K562 (cell line): ENCODE measurements around the gene RNF113A. TPM values are rescaled to one million over a fixed set of nuclear protein-coding genes. Genes with fewer than 3 reads are reported as not detected.
A peak's percentile ranks its signal among the peaks of the same experiment; 100 is the strongest.
"Not testable (repeated sequence)": the region's sequence is repeated elsewhere in the genome, so short reads cannot be mapped to it uniquely, and the experiment has no call there.

Source experiments
- ATAC-seq: fragments of 200-7000 bp; cut with Tn5 transposase; 3 replicates; pipeline ENCODE4 v1.9.1; 2020; ENCODE audit warnings: moderate library complexity
- BruUV-seq: library from RNA; stranded (reverse); fragments of 400-500 nt; replicated peaks from 2 replicates; lab custom pipeline; 2021; lab: Mats Ljungman, UMichigan
- CTCF ChIA-PET: fragments of 300-600 bp; formaldehyde crosslinking; extraction: SDS; loops from one replicate; lab custom pipeline; 2021; ENCODE audit warnings: low intra/inter-chr PET ratio; lab: Yijun Ruan, JAX
- POLR2A ChIA-PET: fragments of 300-600, 350-650 bp; sonication (Branson Sonifier 250); formaldehyde crosslinking; extraction: SDS; loops from one replicate; lab custom pipeline; 2021; ENCODE audit warnings: antibody characterized with exemption, inconsistent platforms; lab: Yijun Ruan, JAX
- DNase-seq, 4 experiments: peaks; one replicate each; pipeline versions ENCODE4 v3.0.0 to v3.0.0-alpha.2; 2011 to 2018; ENCODE audit warnings: low spot score in 3 of 4, mixed read lengths in 3 of 4; ENCODE audit errors: extremely low read depth in 1 of 4
- FAIRE-seq: peaks from 2 replicates; lab custom pipeline; 2011; peaks lifted over from hg19 to GRCh38; lab: Jason Lieb, UNC
- H2AFZ ChIP-seq: 2 replicates; pipeline ENCODE4 v1.6.0; 2011; ENCODE audit warnings: low read depth, low read length, control low read depth, inconsistent platforms
- H3K27ac ChIP-seq: fragments of 200-600 bp; 3 replicates; pipeline ENCODE4 v1.8.0; 2011; ENCODE audit warnings: low read depth, mild to moderate bottlenecking, control low read depth, inconsistent platforms, low read length, moderate library complexity, mixed read lengths; ENCODE audit errors: extremely low read depth
- H3K27me3 ChIP-seq, 2 experiments: fragments of 300-600 bp in 1 of 2; 2 replicates in 1 of 2; 3 replicates in 1 of 2; pipeline versions ENCODE4 v1.6.0 to v1.8.0; 2011; ENCODE audit warnings: inconsistent platforms in 2 of 2, low read length in 2 of 2, mild to moderate bottlenecking in 1 of 2, mixed read lengths in 1 of 2, moderate library complexity in 1 of 2; ENCODE audit not compliant: control insufficient read depth in 2 of 2, insufficient read depth in 2 of 2
- H3K36me3 ChIP-seq: fragments of 300-600 bp; 3 replicates; pipeline ENCODE4 v1.8.0; 2011; ENCODE audit warnings: mild to moderate bottlenecking, low read length, inconsistent platforms; ENCODE audit not compliant: control insufficient read depth, insufficient read depth
- H3K4me1 ChIP-seq, 2 experiments: fragments of 200-600 bp in 1 of 2; replicated peaks in 1 of 2; 2 replicates in 1 of 2; 3 replicates in 1 of 2; pipeline versions ENCODE4 v1.5.1 to v1.8.0; 2011; ENCODE audit warnings: inconsistent platforms in 2 of 2, low read length in 2 of 2, mild to moderate bottlenecking in 1 of 2, mixed read lengths in 1 of 2, moderate library complexity in 1 of 2; ENCODE audit not compliant: control insufficient read depth in 2 of 2, insufficient read depth in 2 of 2
- H3K4me2 ChIP-seq: 2 replicates; pipeline ENCODE4 v1.6.1; 2011; ENCODE audit warnings: low read length, control low read depth, inconsistent platforms, mixed read lengths; ENCODE audit not compliant: insufficient read depth
- H3K4me3 ChIP-seq: fragments of 200-600 bp; sonication (generic), shearing (Covaris generic); 2 replicates; pipeline ENCODE4 v1.5.1; 2016; ENCODE audit warnings: control low read depth, inconsistent platforms
- H3K79me2 ChIP-seq: fragments of 200-600 bp; 3 replicates; pipeline ENCODE4 v1.8.0; 2011; ENCODE audit warnings: low read length, inconsistent platforms; ENCODE audit not compliant: control insufficient read depth, insufficient read depth
- H3K9ac ChIP-seq, 2 experiments: 2 replicates each; pipeline versions ENCODE4 v1.6.0 to v1.6.1; 2011; ENCODE audit warnings: low read depth in 2 of 2, low read length in 2 of 2, control low read depth in 1 of 2, inconsistent platforms in 1 of 2, mild to moderate bottlenecking in 1 of 2, mixed read lengths in 1 of 2; ENCODE audit not compliant: insufficient read depth in 1 of 2
- H3K9me1 ChIP-seq: one replicate; pipeline ENCODE4 v1.6.0; 2011; ENCODE audit warnings: inconsistent platforms, mild to moderate bottlenecking, low read length, moderate library complexity; ENCODE audit not compliant: control insufficient read depth, insufficient read depth
- H3K9me3 ChIP-seq: replicated peaks from 2 replicates; pipeline ENCODE4 v1.5.1; 2011; ENCODE audit warnings: low read depth, low read length, inconsistent platforms; ENCODE audit not compliant: control insufficient read depth, insufficient read depth
- H4K20me1 ChIP-seq: replicated peaks from 2 replicates; pipeline ENCODE4 v1.6.1; 2011; ENCODE audit warnings: low read length, inconsistent platforms, mixed read lengths; ENCODE audit not compliant: control insufficient read depth, insufficient read depth
- CGGBP1 ChIP-seq: fragments of 250-450 bp; sonication (Bioruptor Pico); IDR thresholded peaks from 2 replicates; pipeline ENCODE4 v1.9.0; 2021; ENCODE audit warnings: mild to moderate bottlenecking
- KDM5B ChIP-seq: fragments of 200-600 bp; sonication (generic); IDR thresholded peaks from 2 replicates; pipeline ENCODE4 v1.6.1; 2012; ENCODE audit warnings: low read depth, mild to moderate bottlenecking, moderate library complexity, low read length, control low read depth, inconsistent platforms; ENCODE audit not compliant: insufficient replicate concordance
- NFYB ChIP-seq: IDR thresholded peaks from 2 replicates; pipeline ENCODE4 v1.6.1; 2011; ENCODE audit warnings: mild to moderate bottlenecking, moderate library complexity; ENCODE audit not compliant: insufficient read length; ENCODE audit errors: extremely low read depth
- SOX6 ChIP-seq: fragments of 450-650 bp; IDR thresholded peaks from 2 replicates; pipeline ENCODE4 v1.6.1; 2014; ENCODE audit warnings: mild to moderate bottlenecking
- SRSF3 ChIP-seq: fragments of 200-400 bp; formaldehyde crosslinking; IDR thresholded peaks from 2 replicates; pipeline ENCODE4 v1.6.1; 2016; ENCODE audit warnings: mild to moderate bottlenecking, low read length, moderate library complexity; ENCODE audit not compliant: insufficient read depth
- ZNF592 ChIP-seq: fragments of 450-650 bp; IDR thresholded peaks from 2 replicates; pipeline ENCODE4 v1.6.1; 2017; ENCODE audit warnings: antibody characterized with exemption, mild to moderate bottlenecking
- ZNF668 ChIP-seq: fragments of 250-450 bp; sonication (Bioruptor Pico); IDR thresholded peaks from 2 replicates; pipeline ENCODE4 v1.8.0; 2022; ENCODE audit warnings: mild to moderate bottlenecking, inconsistent platforms
- ZNF696 ChIP-seq: fragments of 250-450 bp; sonication (Bioruptor Pico); conservative IDR thresholded peaks from 2 replicates; pipeline ENCODE4 v1.4.0; 2020; ENCODE audit warnings: mild to moderate bottlenecking, moderate library complexity
- WGBS: fragments of 100-300 bp; shearing (Covaris generic); methylation state at CpG from one replicate; pipeline ENCODE4 v1.1.6; 2016; ENCODE audit warnings: low coverage, mixed read lengths; ENCODE audit not compliant: insufficient coverage; ENCODE audit errors: missing lambda C conversion rate; 5-methylcytosine and 5-hydroxymethylcytosine counted together
- in situ Hi-C: fragments of 300-500 bp; cut with MboI; formaldehyde crosslinking; loops from 4 replicates; pipeline ENCODE4 v1.15.0; 2018; ENCODE audit warnings: inconsistent platforms, mixed read lengths
- intact Hi-C: fragments of 100-400 bp; cut with micrococcal nuclease; formaldehyde crosslinking; loops from 2 replicates; pipeline ENCODE4 v1.14.2; 2022
- polyA plus RNA-seq, 8 experiments: library from polyadenylated mRNA; depleted of rRNA in 4 of 8; stranded (reverse) in 5 of 8; unstranded in 3 of 8; fragments of >200 nt; fragmentation: Nextera tagmentation in 2 of 8; fragmentation: Illumina TruSeq in 1 of 8; extraction: Ambion mirVana in 2 of 8; extraction: Trizol in 1 of 8; gene quantifications; 2 replicates each; pipeline versions ENCODE4 v1.2.1 to v1.2.3, GENCODE V29; 2011 to 2014; ENCODE audit warnings: inconsistent platforms in 1 of 8, missing spikeins in 1 of 8
- total RNA-seq, 7 experiments: library from RNA; depleted of rRNA in 6 of 7; stranded (reverse); fragments of >200 nt in 6 of 7; fragmentation: Illumina TruSeq in 2 of 7; extraction: Trizol in 2 of 7; gene quantifications; 2 replicates each; pipeline versions ENCODE4 v1.2.1 to v1.2.3, GENCODE V29; 2011 to 2021; ENCODE audit warnings: low replicate concordance in 1 of 7

The RNF113A gene
- total and polyA plus RNA-seq, 9 of the 15 experiments (the other 6 are each of a cell fraction or from before 2014, with no cell fraction given): 21.2 to 38.4 (median 28.1) TPM

DNA sequence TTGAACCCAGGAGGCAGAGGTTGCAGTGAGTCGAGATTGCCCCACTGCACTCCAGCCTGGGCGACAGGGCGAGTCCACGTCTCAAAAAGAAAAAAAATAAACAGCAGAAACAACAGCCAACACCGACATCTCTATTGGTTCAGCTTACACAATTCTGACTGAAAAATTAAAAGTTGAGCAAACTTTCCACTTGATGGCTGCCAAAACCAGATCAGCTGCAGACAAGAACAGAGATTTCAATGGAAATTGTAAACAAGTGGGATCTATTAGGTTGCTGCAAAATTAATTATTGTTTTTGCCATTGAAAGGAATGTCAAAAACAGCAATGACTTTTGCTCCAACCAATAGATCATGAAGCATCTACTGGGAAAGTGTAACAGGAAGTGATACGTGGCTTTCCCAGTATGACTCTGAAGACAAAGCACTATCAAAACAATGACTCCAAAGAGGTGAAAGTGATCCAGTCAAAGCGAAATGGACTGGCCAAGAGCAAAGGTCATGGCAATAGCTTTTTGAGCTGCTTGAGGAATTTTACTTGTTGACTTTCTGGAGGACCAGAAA lies 45.1 kb downstream of the RNF113A start:
- H3K4me1 ChIP-seq: no peaks in the 10 kb centered on the region
- H3K27me3 ChIP-seq: no peaks in the 10 kb centered on the region
- intact Hi-C loops: no loop called here
- no peak overlapping the region for H3K4me2 ChIP-seq
- FAIRE-seq: no peak
- 0 out of 2 replicates have a peak, but pooled peaks have one; percentile 36 for TF ChIP-seq SOX6
- TF ChIP-seq ZNF592: no peak
- no peak for TF ChIP-seq KDM5B
- no peak for TF ChIP-seq ZNF668 (CRISPR knock-in tag)
- TF ChIP-seq NFYB: no peak
- TF ChIP-seq CGGBP1 (CRISPR knock-in tag): no peak
- no peak for TF ChIP-seq ZNF696
- no peak for TF ChIP-seq SRSF3
- TF ChIP-seq, all 486 proteins: peak for 1
- H3K9me1 ChIP-seq: no peaks in the 10 kb centered on the region
- POLR2A ChIA-PET: interaction anchor here (1.0 kb wide), 1 partner anchor 9 kb away, joined by 4 read pairs; no protein-coding TSS in a partner anchor
- 68% methylated on average over 7 of the region's 7 CpGs for WGBS
- no peak overlapping the region for H2AFZ ChIP-seq
- H4K20me1 ChIP-seq: no peaks in the 10 kb centered on the region
- H3K79me2 ChIP-seq: no peaks in the 10 kb centered on the region
- CTCF ChIA-PET: no interaction called here
- H3K27ac ChIP-seq: no peak overlapping the region
- ATAC-seq: no peak
- peaks cover 10% of the 10 kb centered on the region; the same call in 1 of the 3 replicates for H3K36me3 ChIP-seq
- no TSS peak for BruUV-seq
- no peak for DNase-seq
- H3K4me3 ChIP-seq: no peak overlapping the region
- H3K9ac ChIP-seq: no peak overlapping the region
- H3K9me3 ChIP-seq: no peaks in the 10 kb centered on the region
- in situ Hi-C loops: no loop called here

DNA sequence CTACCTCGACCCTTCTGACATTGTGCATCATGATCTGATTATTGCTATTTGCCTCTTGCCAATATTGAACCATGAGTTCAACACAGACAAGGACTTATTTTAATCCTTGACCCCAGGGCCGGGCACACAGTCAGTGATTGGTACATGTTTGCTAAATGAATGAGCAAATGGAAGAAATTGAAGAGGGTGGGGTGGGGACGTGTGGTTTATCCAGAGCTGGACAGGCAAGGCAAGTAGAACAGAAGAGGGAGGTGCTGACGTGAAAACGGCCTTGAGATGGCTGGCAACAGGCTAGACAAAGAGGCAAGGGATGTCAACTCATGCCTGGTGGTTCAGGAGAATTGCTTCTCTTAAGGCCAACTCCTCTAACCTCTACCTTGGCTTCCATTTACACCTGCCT lies 47.3 kb downstream of the RNF113A start:
- H4K20me1 ChIP-seq, H3K27ac ChIP-seq, CTCF ChIA-PET, H2AFZ ChIP-seq, in situ Hi-C loops, H3K4me1 ChIP-seq, POLR2A ChIA-PET, H3K9ac ChIP-seq, H3K27me3 ChIP-seq, H3K9me3 ChIP-seq, DNase-seq, H3K4me3 ChIP-seq, BruUV-seq, H3K4me2 ChIP-seq, H3K9me1 ChIP-seq, ATAC-seq, H3K36me3 ChIP-seq, intact Hi-C loops, H3K79me2 ChIP-seq: not testable (repeated sequence)
- FAIRE-seq: peak; percentile 79
- WGBS: no CpG with 5 or more reads among the region's 5 CpGs
